Fibroblast of the aortic adventitia (primary cell): ENCODE results near the gene JAG2. TPM values are rescaled to one million over a fixed set of nuclear protein-coding genes. Genes with fewer than 3 reads are reported as not detected.

Experiments used
- DNase-seq: peaks from one replicate; pipeline ENCODE4 v3.0.0-alpha.2; 2010; ENCODE audit warnings: low read depth
- H3K4me3 ChIP-seq: 2 replicates; pipeline ENCODE4 v1.5.1; 2011; ENCODE audit warnings: low read depth, mild to moderate bottlenecking, control low read depth, low read length, moderate library complexity
- total RNA-seq: library from RNA; depleted of rRNA; stranded (reverse); fragments of >200 nt; gene quantifications from 2 replicates; pipeline ENCODE4 v1.2.3, GENCODE V29; 2012; ENCODE audit warnings: low replicate concordance
- TF ChIP-seq, protein P1 (sequence below): IDR thresholded peaks from 2 replicates; pipeline ENCODE4 v1.5.1; 2011; ENCODE audit warnings: mild to moderate bottlenecking, low read length, control low read depth, inconsistent platforms; ENCODE audit not compliant: insufficient read depth

The JAG2 gene
- total RNA-seq, 1 donor, result 0.63 TPM

GRCh38 chr14:105166571-105167302 lies 1.8 kb downstream of the JAG2 start:
- TF ChIP-seq, protein P1, sequence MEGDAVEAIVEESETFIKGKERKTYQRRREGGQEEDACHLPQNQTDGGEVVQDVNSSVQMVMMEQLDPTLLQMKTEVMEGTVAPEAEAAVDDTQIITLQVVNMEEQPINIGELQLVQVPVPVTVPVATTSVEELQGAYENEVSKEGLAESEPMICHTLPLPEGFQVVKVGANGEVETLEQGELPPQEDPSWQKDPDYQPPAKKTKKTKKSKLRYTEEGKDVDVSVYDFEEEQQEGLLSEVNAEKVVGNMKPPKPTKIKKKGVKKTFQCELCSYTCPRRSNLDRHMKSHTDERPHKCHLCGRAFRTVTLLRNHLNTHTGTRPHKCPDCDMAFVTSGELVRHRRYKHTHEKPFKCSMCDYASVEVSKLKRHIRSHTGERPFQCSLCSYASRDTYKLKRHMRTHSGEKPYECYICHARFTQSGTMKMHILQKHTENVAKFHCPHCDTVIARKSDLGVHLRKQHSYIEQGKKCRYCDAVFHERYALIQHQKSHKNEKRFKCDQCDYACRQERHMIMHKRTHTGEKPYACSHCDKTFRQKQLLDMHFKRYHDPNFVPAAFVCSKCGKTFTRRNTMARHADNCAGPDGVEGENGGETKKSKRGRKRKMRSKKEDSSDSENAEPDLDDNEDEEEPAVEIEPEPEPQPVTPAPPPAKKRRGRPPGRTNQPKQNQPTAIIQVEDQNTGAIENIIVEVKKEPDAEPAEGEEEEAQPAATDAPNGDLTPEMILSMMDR, result no peak
- DNase-seq, result no peak
- no peak overlapping the region for H3K4me3 ChIP-seq

- TF ChIP-seq, protein P1, result no peak
- DNase-seq, result no peak
- no peak overlapping the region for H3K4me3 ChIP-seq
Measured at GRCh38 chr14:105165761-105166485, 2.7 kb downstream of the JAG2 start.

GRCh38 chr14:105165134-105165704 lies 3.4 kb downstream of the JAG2 start:
- H3K4me3 ChIP-seq, result no peak overlapping the region
- no peak for DNase-seq
- TF ChIP-seq, protein P1, result no peak

GRCh38 chr14:105163040-105163742 lies 5.4 kb downstream of the JAG2 start:
- TF ChIP-seq, protein P1, result no peak

DNA sequence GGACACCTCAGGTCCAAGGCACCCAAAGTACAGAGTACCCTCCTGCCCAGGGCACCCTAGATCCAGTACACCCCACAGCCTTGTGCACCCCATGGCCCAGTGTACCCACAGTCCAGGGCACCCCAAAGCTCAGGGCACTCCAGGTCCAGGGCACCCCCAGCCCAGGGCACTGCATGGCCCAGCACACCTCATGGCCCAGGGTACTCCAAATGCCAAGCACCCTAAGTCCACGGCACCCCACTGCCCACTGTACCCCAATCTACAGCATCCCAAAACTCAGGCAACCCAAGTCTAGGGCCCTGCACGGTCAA lies 6.0 kb downstream of the JAG2 start:
- H3K4me3 ChIP-seq, result no peak overlapping the region
- TF ChIP-seq, protein P1, result no peak

More at GRCh38 chr14:105163040-105163742, 5.4 kb downstream of the JAG2 start:
- no peak for DNase-seq
- no peak overlapping the region for H3K4me3 ChIP-seq

GRCh38 chr14:105161964-105162668 lies 6.5 kb downstream of the JAG2 start:
- TF ChIP-seq, protein P1, result no peak
- DNase-seq, result no peak
- H3K4me3 ChIP-seq, result no peak overlapping the region

More for the DNA sequence above, 6.0 kb downstream of the JAG2 start:
- no peak for DNase-seq
